Breast epithelium (tissue), 3 donors: ENCODE measurements around the gene BAZ2B.

Experiments used
- CTCF ChIP-seq, 3 donors: fragments of 450-650 bp; IDR thresholded peaks; one replicate each; pipeline ENCODE4 v1.5.1; 2016 to 2017; ENCODE audit warnings: antibody characterized with exemption in 3 of 3, mild to moderate bottlenecking in 3 of 3, moderate library complexity in 3 of 3
- POLR2A ChIP-seq: fragments of 450-650 bp; IDR thresholded peaks from one replicate; pipeline ENCODE4 v1.6.1; 2016; ENCODE audit warnings: antibody characterized with exemption, mild to moderate bottlenecking, moderate library complexity

GRCh38 chr2:159620796-159621195 lies 4.4 kb upstream of the BAZ2B start:
- no peak for TF ChIP-seq CTCF (IDR thresholded peaks at IDR 0.05)
- no peak for TF ChIP-seq POLR2A
